Fibroblast of lung (primary cell): ENCODE results near the gene SLC35F3. TPM values are rescaled to one million over a fixed set of nuclear protein-coding genes. Genes with fewer than 3 reads are reported as not detected.

Source experiments
- DNase-seq, 2 donors: peaks; one replicate each; pipeline versions ENCODE4 v3.0.0 to v3.0.0-alpha.2; 2010; ENCODE audit warnings: low read depth in 2 of 2
- H2AFZ ChIP-seq: 2 replicates; pipeline ENCODE4 v1.5.1; 2012; ENCODE audit warnings: low read length, control low read depth, inconsistent platforms
- H3K27ac ChIP-seq: 2 replicates; pipeline ENCODE4 v1.5.1; 2011; ENCODE audit warnings: low read length, control low read depth; ENCODE audit not compliant: insufficient read depth
- H3K27me3 ChIP-seq: 2 replicates; pipeline ENCODE4 v1.5.1; 2011; ENCODE audit warnings: mild to moderate bottlenecking, low read length; ENCODE audit not compliant: control insufficient read depth, insufficient read depth
- H3K36me3 ChIP-seq: 2 replicates; pipeline ENCODE4 v1.5.1; 2011; ENCODE audit warnings: low read length; ENCODE audit not compliant: control insufficient read depth, insufficient read depth
- H3K4me1 ChIP-seq: 2 replicates; pipeline ENCODE4 v1.5.1; 2011; ENCODE audit warnings: low read length; ENCODE audit not compliant: control insufficient read depth, insufficient read depth; ENCODE audit errors: extremely low read depth
- H3K4me2 ChIP-seq: 2 replicates; pipeline ENCODE4 v1.5.1; 2011; ENCODE audit warnings: low read length, control low read depth; ENCODE audit not compliant: insufficient read depth; ENCODE audit errors: extremely low read depth
- H3K4me3 ChIP-seq, 4 experiments: fragments of 200-600 bp in 1 of 4; sonication (generic) in 1 of 4; replicated peaks in 1 of 4; 2 replicates each; pipeline ENCODE4 v1.5.1; 2011 to 2016; ENCODE audit warnings: low read length in 4 of 4, low read depth in 3 of 4, mild to moderate bottlenecking in 3 of 4, control low read depth in 2 of 4, inconsistent platforms in 1 of 4, mixed read lengths in 1 of 4; ENCODE audit not compliant: insufficient read depth in 1 of 4; ENCODE audit errors: control extremely low read depth in 1 of 4
- H3K79me2 ChIP-seq: 2 replicates; pipeline ENCODE4 v1.5.1; 2012; ENCODE audit warnings: mild to moderate bottlenecking, low read length, inconsistent platforms; ENCODE audit not compliant: control insufficient read depth, insufficient read depth
- H3K9ac ChIP-seq: 2 replicates; pipeline ENCODE4 v1.5.1; 2011; ENCODE audit warnings: mild to moderate bottlenecking, low read length, control low read depth; ENCODE audit not compliant: insufficient read depth
- H3K9me3 ChIP-seq: 2 replicates; pipeline ENCODE4 v1.5.1; 2012; ENCODE audit warnings: low read depth, low read length; ENCODE audit not compliant: control insufficient read depth, insufficient read depth
- H4K20me1 ChIP-seq: 2 replicates; pipeline ENCODE4 v1.5.1; 2011; ENCODE audit warnings: low read length; ENCODE audit not compliant: control insufficient read depth, insufficient read depth; ENCODE audit errors: extremely low read depth
- CTCF ChIP-seq, 2 donors: IDR thresholded peaks in 1 of 2; conservative IDR thresholded peaks in 1 of 2; 1 replicate in 1 of 2; 2 replicates in 1 of 2; pipeline ENCODE4 v1.5.1; 2011 to 2012; ENCODE audit warnings: low read length in 2 of 2, control low read depth in 1 of 2, inconsistent platforms in 1 of 2, low read depth in 1 of 2, mild to moderate bottlenecking in 1 of 2
- EZH2 ChIP-seq: IDR thresholded peaks from 2 replicates; pipeline ENCODE4 v1.5.1; 2012; ENCODE audit warnings: low read length, control low read depth, mild to moderate bottlenecking; ENCODE audit errors: missing control alignments
- polyA plus RNA-seq, 2 donors: library from polyadenylated mRNA; depleted of rRNA in 1 of 2; stranded (reverse) in 1 of 2; unstranded in 1 of 2; fragments of >200 nt; gene quantifications; 2 replicates each; pipeline ENCODE4 v1.2.1, GENCODE V29; 2011 to 2012; ENCODE audit warnings: missing spikeins in 1 of 2
- total RNA-seq: library from RNA; depleted of rRNA; stranded (reverse); fragments of >200 nt; gene quantifications from 2 replicates; pipeline ENCODE4 v1.2.1, GENCODE V29; 2014

SLC35F3 gene
- total and polyA plus RNA-seq, 2 donors (not counting 1 experiment from before 2014, with no cell fraction given), result not detected

- no peak overlapping the region for H3K9ac ChIP-seq
- no peaks in the 10 kb centered on the region for H4K20me1 ChIP-seq
- TF ChIP-seq CTCF (conservative IDR thresholded peaks at IDR 0.05 in 1 of 2, IDR thresholded peaks at IDR 0.05 in 1 of 2; ENCODE audit: low read depth in 1 of 2, low read length in 2 of 2), result no peak
- TF ChIP-seq EZH2, result no peak
- H3K9me3 ChIP-seq, result no peaks in the 10 kb centered on the region
- H3K36me3 ChIP-seq, result no peaks in the 10 kb centered on the region
- H3K4me1 ChIP-seq, result no peaks in the 10 kb centered on the region
- H3K79me2 ChIP-seq, result no peaks in the 10 kb centered on the region
- no peak overlapping the region for H3K4me2 ChIP-seq
- no peak overlapping the region for H2AFZ ChIP-seq
- no peak overlapping the region for H3K27ac ChIP-seq
- H3K27me3 ChIP-seq, result no peaks in the 10 kb centered on the region
- no peak overlapping the region for H3K4me3 ChIP-seq
- no peak for DNase-seq
Measured at GRCh38 chr1:234205966-234206365, 301.5 kb downstream of the SLC35F3 start.

DNA sequence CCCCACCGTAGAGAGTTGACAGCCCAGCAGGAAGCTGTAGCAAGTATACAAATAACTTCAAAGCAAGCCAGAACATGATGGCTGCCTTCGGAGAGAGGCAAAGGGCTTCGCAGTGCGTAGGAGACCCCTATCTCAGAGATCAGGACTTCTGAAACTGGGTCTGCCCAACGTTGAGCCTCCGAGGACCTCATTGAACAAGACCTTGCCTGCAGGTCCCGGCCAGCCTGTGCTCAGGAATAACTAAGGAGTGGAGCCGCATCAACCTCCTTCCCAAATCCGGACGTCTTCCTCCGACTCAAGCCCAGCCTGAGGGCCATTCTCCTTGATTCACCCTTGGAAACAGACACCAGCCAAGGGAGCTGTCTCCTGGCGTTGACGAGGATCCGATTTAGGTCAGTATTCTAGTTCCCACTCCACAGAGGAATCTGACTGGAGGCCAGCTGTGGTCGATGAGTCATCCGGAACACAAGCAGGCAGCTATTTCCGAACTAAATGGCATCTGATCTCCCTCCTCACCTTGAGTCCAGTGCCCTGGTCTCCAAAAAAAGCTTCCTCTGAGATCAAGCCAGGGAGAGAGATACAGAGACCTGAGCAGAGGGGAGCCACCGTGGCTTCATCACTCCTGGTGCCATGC lies 302.3 kb downstream of the SLC35F3 start:
- H3K4me3 ChIP-seq, result no peak overlapping the region
- DNase-seq, result peak; percentile 36 to 96
- TF ChIP-seq CTCF (conservative IDR thresholded peaks at IDR 0.05 in 1 of 2, IDR thresholded peaks at IDR 0.05 in 1 of 2; ENCODE audit: low read depth in 1 of 2, low read length in 2 of 2) (no peak), EZH2 (no peak)
- H3K9ac ChIP-seq, result no peak overlapping the region
- no peaks in the 10 kb centered on the region for H4K20me1 ChIP-seq
- H3K4me1 ChIP-seq, result no peaks in the 10 kb centered on the region
- H3K9me3 ChIP-seq, result no peaks in the 10 kb centered on the region
- H2AFZ ChIP-seq, result no peak overlapping the region
- H3K79me2 ChIP-seq, result no peaks in the 10 kb centered on the region
- no peak overlapping the region for H3K4me2 ChIP-seq
- no peaks in the 10 kb centered on the region for H3K36me3 ChIP-seq
- H3K27ac ChIP-seq, result no peak overlapping the region
- H3K27me3 ChIP-seq, result no peaks in the 10 kb centered on the region

DNA sequence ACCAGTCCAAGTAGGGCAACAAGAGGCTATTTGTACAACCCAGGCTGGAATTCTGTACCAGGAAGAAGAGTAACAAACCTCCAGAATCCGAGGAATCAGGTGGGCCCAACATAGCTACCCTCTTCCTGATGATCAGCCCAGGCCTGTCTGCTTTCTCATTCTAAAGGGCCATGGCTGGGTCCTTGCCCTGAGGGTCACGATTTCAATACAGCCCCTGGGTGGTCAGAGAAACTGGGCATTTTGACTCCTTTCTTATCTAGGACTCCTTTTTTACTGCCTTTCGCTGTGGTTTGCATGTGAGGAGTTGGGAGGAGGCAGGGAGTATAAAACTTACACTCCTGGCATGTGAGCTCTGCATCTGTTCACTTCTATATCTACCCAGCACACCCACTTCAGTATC lies 303.9 kb downstream of the SLC35F3 start:
- H3K4me2 ChIP-seq, result no peak overlapping the region
- no peaks in the 10 kb centered on the region for H3K9me3 ChIP-seq
- no peak overlapping the region for H3K4me3 ChIP-seq
- no peak for TF ChIP-seq EZH2
- peaks cover 5% of the 10 kb centered on the region for H3K27me3 ChIP-seq
- no peak overlapping the region for H2AFZ ChIP-seq
- H3K9ac ChIP-seq, result no peak overlapping the region
- DNase-seq, result no peak
- H3K4me1 ChIP-seq, result no peaks in the 10 kb centered on the region
- no peaks in the 10 kb centered on the region for H3K79me2 ChIP-seq
- H4K20me1 ChIP-seq, result no peaks in the 10 kb centered on the region
- H3K36me3 ChIP-seq, result no peaks in the 10 kb centered on the region
- no peak overlapping the region for H3K27ac ChIP-seq
